Effector memory CD4-positive, alpha-beta T cell (primary cell): ENCODE data around the gene STAMBP.
A peak's percentile ranks its signal among the peaks of the same experiment; 100 is the strongest.

ENCODE experiments used
- DNase-seq, 3 donors: peaks; one replicate each; pipeline ENCODE4 v3.0.0-alpha.2; 2020
- H3K27ac ChIP-seq: 2 replicates; pipeline ENCODE4 v1.7.0; 2013; ENCODE audit warnings: mild to moderate bottlenecking, low read length, moderate library complexity; ENCODE audit not compliant: insufficient read depth, poor library complexity, severe bottlenecking
- H3K27me3 ChIP-seq: replicated peaks from 2 replicates; pipeline ENCODE4 v1.7.0; 2013; ENCODE audit warnings: mild to moderate bottlenecking, low read length; ENCODE audit not compliant: insufficient read depth, control insufficient read depth, poor library complexity, severe bottlenecking
- H3K36me3 ChIP-seq: 2 replicates; pipeline ENCODE4 v1.7.0; 2013; ENCODE audit warnings: mild to moderate bottlenecking, low read length, moderate library complexity; ENCODE audit not compliant: control insufficient read depth, insufficient read depth
- H3K4me1 ChIP-seq: 2 replicates; pipeline ENCODE4 v1.7.0; 2013; ENCODE audit warnings: low read length, mild to moderate bottlenecking; ENCODE audit not compliant: control insufficient read depth, insufficient read depth, poor library complexity, severe bottlenecking
- H3K4me3 ChIP-seq: 2 replicates; pipeline ENCODE4 v1.7.0; 2013; ENCODE audit warnings: low read length, low read depth, mild to moderate bottlenecking; ENCODE audit not compliant: insufficient read depth, poor library complexity, severe bottlenecking
- H3K9me3 ChIP-seq: 2 replicates; pipeline ENCODE4 v1.7.0; 2013; ENCODE audit warnings: mild to moderate bottlenecking, low read length, moderate library complexity; ENCODE audit not compliant: control insufficient read depth

Gene STAMBP

GRCh38 chr2:73894475-73894850 lies 65.7 kb downstream of the STAMBP start:
- no peak overlapping the region for H3K4me3 ChIP-seq
- no peak overlapping the region for H3K27ac ChIP-seq
- H3K27me3 ChIP-seq: no peaks in the 10 kb centered on the region
- H3K4me1 ChIP-seq: peaks cover 5% of the 10 kb centered on the region
- no peaks in the 10 kb centered on the region for H3K9me3 ChIP-seq
- no peak for DNase-seq
- no peaks in the 10 kb centered on the region for H3K36me3 ChIP-seq

- no peak for DNase-seq
- Histone ChIP-seq H3K4me3 (no peak overlapping the region), H3K36me3 (no peaks in the 10 kb centered on the region), H3K4me1 (peaks cover 5% of the 10 kb centered on the region), H3K27ac (no peak overlapping the region), H3K9me3 (no peaks in the 10 kb centered on the region), H3K27me3 (no peaks in the 10 kb centered on the region)
Observed at GRCh38 chr2:73894877-73895276, 66.1 kb downstream of the STAMBP start.

DNA sequence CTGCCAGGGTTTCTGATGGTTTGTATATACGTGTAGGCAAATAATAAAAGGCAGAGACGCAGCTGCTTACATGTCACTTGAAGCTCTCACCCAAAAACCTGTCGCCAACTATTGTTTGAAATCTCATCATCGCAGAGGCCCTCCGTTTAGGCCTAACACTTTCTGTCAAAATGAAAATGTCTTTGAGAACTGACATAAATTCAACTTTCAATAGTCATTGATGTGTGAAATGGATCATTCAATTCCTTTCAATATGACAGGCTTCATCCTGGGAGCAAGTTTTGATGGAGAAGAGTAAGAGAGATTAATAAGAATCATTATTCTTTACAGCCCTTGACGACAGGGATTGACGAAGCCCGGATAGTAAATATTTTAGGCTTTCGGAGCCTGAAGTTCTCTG lies 66.7 kb downstream of the STAMBP start:
- H3K27me3 ChIP-seq: no peaks in the 10 kb centered on the region
- DNase-seq: no peak
- no peak overlapping the region for H3K4me3 ChIP-seq
- H3K4me1 ChIP-seq: peaks cover 5% of the 10 kb centered on the region
- H3K27ac ChIP-seq: no peak overlapping the region
- no peaks in the 10 kb centered on the region for H3K36me3 ChIP-seq
- H3K9me3 ChIP-seq: no peaks in the 10 kb centered on the region

- H3K9me3 ChIP-seq: no peaks in the 10 kb centered on the region
- H3K4me1 ChIP-seq: peaks cover 5% of the 10 kb centered on the region
- H3K27ac ChIP-seq: peak overlapping the region; percentile 18
- no peak overlapping the region for H3K4me3 ChIP-seq
- no peaks in the 10 kb centered on the region for H3K27me3 ChIP-seq
- no peaks in the 10 kb centered on the region for H3K36me3 ChIP-seq
- no peak for DNase-seq
Observed at GRCh38 chr2:73896362-73897239, 67.8 kb downstream of the STAMBP start.

GRCh38 chr2:73897240-73897583 lies 68.5 kb downstream of the STAMBP start:
- DNase-seq: no peak
- H3K4me1 ChIP-seq: peaks cover 5% of the 10 kb centered on the region
- H3K27ac ChIP-seq: peak overlapping the region; percentile 18
- no peak overlapping the region for H3K4me3 ChIP-seq
- no peaks in the 10 kb centered on the region for H3K9me3 ChIP-seq
- H3K27me3 ChIP-seq: no peaks in the 10 kb centered on the region
- no peaks in the 10 kb centered on the region for H3K36me3 ChIP-seq

DNA sequence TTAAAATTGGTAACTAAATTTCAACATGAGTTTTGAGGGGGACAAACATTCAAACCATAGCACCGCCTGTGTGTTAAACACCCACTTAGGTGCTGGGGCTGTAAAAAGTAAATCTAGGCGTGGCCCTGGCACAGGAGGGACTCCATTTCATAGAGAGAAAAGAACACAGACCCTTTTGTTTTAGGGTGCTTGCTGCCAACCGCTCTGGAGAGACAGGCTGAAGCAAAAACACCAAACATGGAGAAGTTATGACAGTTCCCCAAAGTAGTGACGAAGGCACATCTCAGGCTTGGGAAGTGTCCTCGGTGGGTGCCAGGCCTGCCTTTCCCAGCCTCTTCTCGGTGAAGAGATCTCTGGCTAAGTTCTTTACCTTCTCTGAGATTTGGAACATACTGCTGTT lies 69.2 kb downstream of the STAMBP start:
- Histone ChIP-seq H3K9me3 (no peaks in the 10 kb centered on the region), H3K27me3 (no peaks in the 10 kb centered on the region), H3K27ac (no peak overlapping the region), H3K4me3 (no peak overlapping the region), H3K36me3 (no peaks in the 10 kb centered on the region), H3K4me1 (peaks cover 5% of the 10 kb centered on the region)
- DNase-seq: no peak

DNA sequence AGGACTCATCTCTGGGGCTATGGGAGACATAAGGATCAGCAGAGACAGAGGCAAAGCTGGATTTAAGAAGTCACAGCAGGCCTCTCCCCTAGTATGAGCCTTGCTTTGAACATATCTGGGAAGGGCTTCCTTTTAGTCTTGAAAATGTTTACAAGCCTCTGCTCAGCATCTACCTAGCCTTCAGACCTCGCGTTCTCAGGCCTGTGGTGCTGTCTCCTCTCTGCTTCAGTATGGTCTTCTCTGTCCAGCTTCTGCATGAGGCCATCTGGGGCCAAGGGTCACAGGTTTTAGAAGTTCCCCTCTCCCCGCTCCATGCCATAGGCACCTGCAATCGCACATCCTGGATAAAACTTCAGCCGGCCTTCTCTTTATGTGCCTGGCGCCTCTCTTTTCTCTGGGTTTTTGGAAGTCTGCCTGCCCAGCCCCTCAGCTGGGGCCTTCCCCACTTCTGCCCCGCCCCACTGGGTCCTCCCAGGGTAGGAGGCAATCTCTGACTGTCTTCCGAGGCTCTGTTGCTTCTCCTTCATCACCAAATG lies 71.1 kb downstream of the STAMBP start:
- no peak for DNase-seq
- H3K9me3 ChIP-seq: no peaks in the 10 kb centered on the region
- peaks cover 5% of the 10 kb centered on the region for H3K4me1 ChIP-seq
- H3K4me3 ChIP-seq: no peak overlapping the region
- H3K36me3 ChIP-seq: no peaks in the 10 kb centered on the region
- no peaks in the 10 kb centered on the region for H3K27me3 ChIP-seq
- no peak overlapping the region for H3K27ac ChIP-seq

GRCh38 chr2:73901143-73901542 lies 72.4 kb downstream of the STAMBP start:
- DNase-seq: no peak
- Histone ChIP-seq H3K27ac (no peak overlapping the region), H3K36me3 (no peaks in the 10 kb centered on the region), H3K4me1 (peaks cover 5% of the 10 kb centered on the region), H3K27me3 (no peaks in the 10 kb centered on the region), H3K9me3 (no peaks in the 10 kb centered on the region), H3K4me3 (no peak overlapping the region)

DNA sequence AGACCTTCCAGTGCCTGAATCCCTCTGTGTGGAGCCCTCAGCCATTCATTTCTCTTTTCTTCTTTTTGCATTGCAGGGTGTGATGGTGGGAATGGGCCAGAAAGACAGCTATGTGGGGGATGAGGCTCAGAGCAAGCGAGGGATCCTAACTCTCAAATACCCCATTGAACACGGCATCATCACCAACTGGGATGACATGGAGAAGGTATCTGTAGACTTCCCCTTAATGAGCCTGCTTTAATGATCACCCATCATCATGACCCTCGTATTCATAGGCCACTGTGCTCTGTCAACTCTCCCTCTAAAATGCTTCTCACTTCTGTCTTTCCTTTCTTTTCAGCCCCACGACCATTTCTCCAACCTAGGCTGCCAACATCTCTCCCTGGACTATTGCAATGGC lies 73.5 kb downstream of the STAMBP start:
- no peaks in the 10 kb centered on the region for H3K36me3 ChIP-seq
- H3K9me3 ChIP-seq: no peaks in the 10 kb centered on the region
- H3K27me3 ChIP-seq: no peaks in the 10 kb centered on the region
- no peak for DNase-seq
- no peaks in the 10 kb centered on the region for H3K4me1 ChIP-seq
- H3K27ac ChIP-seq: no peak overlapping the region
- no peak overlapping the region for H3K4me3 ChIP-seq

GRCh38 chr2:73903313-73903712 lies 74.6 kb downstream of the STAMBP start:
- Histone ChIP-seq H3K4me1 (peaks cover 3% of the 10 kb centered on the region), H3K36me3 (no peaks in the 10 kb centered on the region), H3K27me3 (no peaks in the 10 kb centered on the region), H3K4me3 (no peak overlapping the region), H3K9me3 (no peaks in the 10 kb centered on the region), H3K27ac (no peak overlapping the region)
- DNase-seq: no peak
